H9 (cell line): ENCODE measurements around the gene MRTFA. TPM values are rescaled to one million over a fixed set of nuclear protein-coding genes. Genes with fewer than 3 reads are reported as not detected.
"Not testable (repeated sequence)": the region's sequence is repeated elsewhere in the genome, so short reads cannot be mapped to it uniquely, and the experiment has no call there.

Experiments used
- DNase-seq: peaks from one replicate; pipeline ENCODE4 v3.0.0-alpha.2; 2017
- H2AFZ ChIP-seq: one replicate; pipeline ENCODE4 v1.6.1; 2013; ENCODE audit warnings: mild to moderate bottlenecking, low read length, control low read depth, moderate library complexity
- H2AK5ac ChIP-seq: 2 replicates; pipeline ENCODE4 v1.6.1; 2013; ENCODE audit warnings: low read length, control low read depth, mixed read lengths; ENCODE audit not compliant: insufficient read length
- H2BK120ac ChIP-seq: one replicate; pipeline ENCODE4 v1.6.1; 2013; ENCODE audit warnings: low read depth, mild to moderate bottlenecking, low read length, control low read depth, inconsistent platforms; ENCODE audit not compliant: poor library complexity, severe bottlenecking
- H2BK12ac ChIP-seq: 2 replicates; pipeline ENCODE4 v1.6.1; 2013; ENCODE audit warnings: low read length, control low read depth, mixed read lengths, low read depth; ENCODE audit not compliant: insufficient read length
- H2BK15ac ChIP-seq: 2 replicates; pipeline ENCODE4 v1.6.1; 2013; ENCODE audit warnings: low read depth, low read length, control low read depth
- H2BK20ac ChIP-seq: one replicate; pipeline ENCODE4 v1.6.1; 2013; ENCODE audit warnings: low read depth, mild to moderate bottlenecking, low read length, control low read depth, inconsistent platforms; ENCODE audit not compliant: poor library complexity, severe bottlenecking
- H2BK5ac ChIP-seq: 2 replicates; pipeline ENCODE4 v1.6.1; 2013; ENCODE audit warnings: low read length, control low read depth, mixed read lengths; ENCODE audit not compliant: insufficient read length
- H3K14ac ChIP-seq: 2 replicates; pipeline ENCODE4 v1.6.1; 2013; ENCODE audit warnings: low read length, control low read depth; ENCODE audit not compliant: insufficient read depth
- H3K18ac ChIP-seq: 2 replicates; pipeline ENCODE4 v1.6.1; 2013; ENCODE audit warnings: low read depth, mild to moderate bottlenecking, mixed read lengths, low read length, control low read depth; ENCODE audit not compliant: insufficient read length
- H3K23ac ChIP-seq: 2 replicates; pipeline ENCODE4 v1.6.1; 2013; ENCODE audit warnings: low read length, control low read depth, mixed read lengths, low read depth; ENCODE audit not compliant: insufficient read length
- H3K23me2 ChIP-seq: 2 replicates; pipeline ENCODE4 v1.6.1; 2013; ENCODE audit warnings: low read depth, mild to moderate bottlenecking, mixed read lengths, low read length, control low read depth; ENCODE audit not compliant: insufficient read length, poor library complexity, severe bottlenecking
- H3K27ac ChIP-seq: 2 replicates; pipeline ENCODE4 v1.5.1; 2013; ENCODE audit warnings: low read length, control low read depth, mixed read lengths, low read depth; ENCODE audit not compliant: insufficient read length
- H3K27me3 ChIP-seq: 2 replicates; pipeline ENCODE4 v1.6.1; 2013; ENCODE audit warnings: low read length, control low read depth, inconsistent platforms; ENCODE audit not compliant: insufficient read depth
- H3K4ac ChIP-seq: 2 replicates; pipeline ENCODE4 v1.6.1; 2013; ENCODE audit warnings: low read depth, mild to moderate bottlenecking, control low read depth, inconsistent platforms, low read length, moderate library complexity
- H3K4me1 ChIP-seq: 2 replicates; pipeline ENCODE4 v1.6.1; 2013; ENCODE audit warnings: low read length, control low read depth, inconsistent platforms; ENCODE audit not compliant: insufficient read depth
- H3K4me2 ChIP-seq: 2 replicates; pipeline ENCODE4 v1.6.1; 2013; ENCODE audit warnings: low read length, control low read depth, mixed read lengths; ENCODE audit not compliant: insufficient read length, insufficient read depth
- H3K56ac ChIP-seq: 2 replicates; pipeline ENCODE4 v1.6.1; 2013; ENCODE audit warnings: low read depth, mild to moderate bottlenecking, mixed read lengths, low read length, control low read depth; ENCODE audit not compliant: insufficient read length
- H3K79me1 ChIP-seq: 2 replicates; pipeline ENCODE4 v1.6.1; 2013; ENCODE audit warnings: low read depth, mild to moderate bottlenecking, moderate library complexity, low read length, control low read depth, inconsistent platforms; ENCODE audit not compliant: insufficient read depth, poor library complexity, severe bottlenecking
- H3K79me2 ChIP-seq: 2 replicates; pipeline ENCODE4 v1.6.1; 2013; ENCODE audit warnings: low read length, control low read depth, inconsistent platforms; ENCODE audit not compliant: insufficient read depth
- H3K9ac ChIP-seq: 2 replicates; pipeline ENCODE4 v1.6.1; 2013; ENCODE audit warnings: low read length, control low read depth, mixed read lengths; ENCODE audit not compliant: insufficient read length; ENCODE audit errors: extremely low read depth
- H3K9me3 ChIP-seq: one replicate; pipeline ENCODE4 v1.6.1; 2013; ENCODE audit warnings: low read depth, low read length, inconsistent platforms; ENCODE audit not compliant: control insufficient read depth
- H3T11ph ChIP-seq: one replicate; pipeline ENCODE4 v1.6.1; 2013; ENCODE audit warnings: mild to moderate bottlenecking, low read length, control low read depth, inconsistent platforms
- H4K20me1 ChIP-seq: one replicate; pipeline ENCODE4 v1.6.1; 2013; ENCODE audit not compliant: control insufficient read depth, insufficient read length, insufficient read depth
- H4K5ac ChIP-seq: 2 replicates; pipeline ENCODE4 v1.6.1; 2013; ENCODE audit warnings: low read depth, mild to moderate bottlenecking, mixed read lengths, low read length, control low read depth; ENCODE audit not compliant: insufficient read length
- H4K8ac ChIP-seq: replicated peaks from 2 replicates; pipeline ENCODE4 v1.6.1; 2013; ENCODE audit warnings: low read length, control low read depth, mixed read lengths, low read depth; ENCODE audit not compliant: insufficient read length
- H4K91ac ChIP-seq: 2 replicates; pipeline ENCODE4 v1.6.1; 2013; ENCODE audit warnings: low read depth, mild to moderate bottlenecking, moderate library complexity, mixed read lengths, low read length, control low read depth; ENCODE audit not compliant: insufficient read length
- H3K27ac Mint-ChIP-seq, 3 experiments: 2 replicates in 2 of 3; 3 replicates in 1 of 3; pipeline ENCODE4 v1.8.0; 2020 to 2021; ENCODE audit warnings: mixed read lengths in 3 of 3, mild to moderate bottlenecking in 1 of 3, moderate library complexity in 1 of 3
- H3K27me3 Mint-ChIP-seq: 2 replicates; pipeline ENCODE4 v1.8.0; 2021; ENCODE audit warnings: low read depth, mild to moderate bottlenecking, moderate library complexity, mixed read lengths
- H3K36me3 Mint-ChIP-seq, 3 experiments: 2 replicates in 2 of 3; 3 replicates in 1 of 3; pipeline ENCODE4 v1.8.0; 2020 to 2021; ENCODE audit warnings: low read depth in 3 of 3, mixed read lengths in 3 of 3; ENCODE audit not compliant: insufficient read depth in 1 of 3
- H3K4me1 Mint-ChIP-seq, 2 experiments: 2 replicates each; pipeline ENCODE4 v1.8.0; 2020; ENCODE audit warnings: mixed read lengths in 2 of 2
- H3K4me3 Mint-ChIP-seq, 2 experiments: 2 replicates in 1 of 2; 3 replicates in 1 of 2; pipeline ENCODE4 v1.8.0; 2020 to 2021; ENCODE audit warnings: mild to moderate bottlenecking in 2 of 2, mixed read lengths in 2 of 2, moderate library complexity in 1 of 2
- H3K9me3 Mint-ChIP-seq, 2 experiments: 2 replicates in 1 of 2; 3 replicates in 1 of 2; pipeline ENCODE4 v1.8.0; 2020; ENCODE audit warnings: mild to moderate bottlenecking in 2 of 2, mixed read lengths in 2 of 2, moderate library complexity in 1 of 2
- CTCF ChIP-seq: fragments of 200-600 bp; sonication (generic); conservative IDR thresholded peaks from 3 replicates; pipeline ENCODE4 v1.8.0; 2021; ENCODE audit warnings: antibody characterized with exemption, mild to moderate bottlenecking
- WGBS: extraction: QIAGEN DNeasy Blood & Tissue Kit; methylation state at CpG from one replicate; pipeline ENCODE4 v1.1.7; 2013; ENCODE audit warnings: missing lambda C conversion rate, low lambda C conversion rate, mixed read lengths; ENCODE audit not compliant: insufficient read length; ENCODE audit errors: extremely low coverage; 5-methylcytosine and 5-hydroxymethylcytosine counted together
- total RNA-seq: library from RNA; stranded (reverse); gene quantifications from 2 replicates; pipeline ENCODE4 v1.2.1, GENCODE V29; 2021

The MRTFA gene
- total RNA-seq, 1 experiment from 2014 or later: 38.1 TPM

DNA sequence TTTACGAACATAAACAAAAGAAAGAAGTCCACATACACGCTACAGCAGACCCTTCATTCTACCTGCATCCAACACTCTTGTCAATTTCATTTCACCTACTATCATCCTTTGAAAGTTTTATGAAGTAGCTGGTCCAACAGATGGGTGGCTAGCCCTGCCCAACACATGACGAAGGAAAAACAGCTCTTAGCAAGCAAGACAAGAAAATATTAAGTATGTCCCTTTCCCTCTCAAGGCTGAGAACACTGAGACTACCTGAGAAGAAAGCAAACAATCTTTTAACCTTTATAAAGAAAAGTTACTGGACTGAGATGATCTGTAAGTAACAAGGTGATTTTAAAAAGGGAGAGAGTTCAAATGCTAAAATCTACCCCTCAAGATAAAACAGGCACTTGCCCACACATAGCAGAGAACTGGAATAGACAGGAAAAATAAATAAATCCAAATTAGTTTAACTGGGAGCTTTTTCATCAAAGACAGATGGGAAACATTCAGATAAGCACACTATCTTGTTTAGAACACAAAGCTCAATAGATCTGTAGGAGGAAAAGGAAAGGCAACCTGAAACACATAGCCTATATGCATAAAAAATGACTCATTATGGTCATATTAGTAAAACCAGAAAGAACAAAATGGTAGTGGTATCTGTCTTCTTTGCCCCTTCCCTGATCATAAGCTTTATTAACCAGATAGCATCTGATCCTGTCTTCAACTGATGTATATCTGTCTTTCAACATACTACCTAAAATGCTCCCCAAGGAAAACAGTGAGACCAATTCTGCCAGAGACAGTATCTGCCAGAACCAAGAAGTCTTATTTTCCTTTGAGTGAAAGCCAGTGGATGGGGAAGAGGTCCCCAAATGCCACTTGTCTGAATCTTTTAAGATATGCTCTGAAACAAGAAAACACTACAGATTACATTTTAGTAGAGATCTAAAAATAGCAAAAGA lies 104.3 kb downstream of the MRTFA start:
- DNase-seq: no peak
- Histone ChIP-seq H2BK20ac (no peak overlapping the region), H3K18ac (no peak overlapping the region), H3K23ac (no peak overlapping the region), H2AFZ (no peak overlapping the region), H4K5ac (no peak overlapping the region), H2BK5ac (no peak overlapping the region), H3K79me2 (no peaks in the 10 kb centered on the region), H4K91ac (no peak overlapping the region), H3T11ph (no peak overlapping the region), H3K14ac (no peak overlapping the region), H4K8ac (no peak overlapping the region), H3K27me3 (no peaks in the 10 kb centered on the region), H4K20me1 (no peaks in the 10 kb centered on the region), H3K27ac (no peak overlapping the region), H3K4me1 (peaks cover 3% of the 10 kb centered on the region; the same call in 1 of the 2 replicates), H3K9ac (no peak overlapping the region), H2AK5ac (no peak overlapping the region), H3K4me2 (no peak overlapping the region), H3K4ac (no peak overlapping the region), H2BK15ac (no peak overlapping the region), H3K79me1 (no peaks in the 10 kb centered on the region), H3K56ac (no peak overlapping the region), H2BK12ac (no peak overlapping the region), H3K23me2 (no peaks in the 10 kb centered on the region), H3K9me3 (no peaks in the 10 kb centered on the region), H2BK120ac (no peak overlapping the region)
- peaks cover 3 to 10% (median 8%) of the 10 kb centered on the region in 3 experiments for H3K36me3 Mint-ChIP-seq
- H3K4me1 Mint-ChIP-seq: peaks cover 25 to 35% of the 10 kb centered on the region in 2 experiments
- H3K4me3 Mint-ChIP-seq: no peak overlapping the region
- no peak for TF ChIP-seq CTCF
- WGBS: no CpG with 5 or more reads among the region's 3 CpGs
- H3K27ac Mint-ChIP-seq: peak overlapping the region in 2 of 3 experiments; percentile 1 to 77; a peak in 2 of 7 replicates
- H3K9me3 Mint-ChIP-seq: peaks cover 10 to 12% of the 10 kb centered on the region in 2 experiments; a peak in 4 of 5 replicates
- H3K27me3 Mint-ChIP-seq: no peaks in the 10 kb centered on the region

DNA sequence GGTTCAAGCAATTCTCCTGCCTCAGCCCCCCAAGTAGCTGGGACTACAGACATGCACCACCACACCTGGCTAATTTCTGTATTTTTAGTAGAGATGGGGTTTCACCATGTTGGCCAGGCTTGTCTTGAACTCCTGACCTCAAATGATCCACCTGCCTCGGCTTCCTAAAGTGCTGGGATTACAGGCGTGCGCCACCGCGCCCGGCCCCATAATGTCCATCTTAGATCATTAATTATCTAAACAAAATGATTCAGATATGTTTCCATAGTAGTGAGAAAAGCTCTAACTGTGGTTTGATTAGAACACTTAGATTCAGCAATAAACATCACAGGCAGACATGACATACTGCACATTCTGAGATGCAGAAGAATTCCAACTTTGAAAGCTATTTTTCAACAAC lies 106.1 kb downstream of the MRTFA start:
- not testable (repeated sequence) for H3K4me3 Mint-ChIP-seq, H4K91ac ChIP-seq, H3K23ac ChIP-seq, H2BK120ac ChIP-seq, H2BK12ac ChIP-seq, H3K27ac Mint-ChIP-seq, H3K4ac ChIP-seq, H3K23me2 ChIP-seq, H3K27me3 ChIP-seq, H3K79me1 ChIP-seq, H2AK5ac ChIP-seq, H4K20me1 ChIP-seq, H3K56ac ChIP-seq, H3K27me3 Mint-ChIP-seq, H2BK15ac ChIP-seq, H4K8ac ChIP-seq, H3K9me3 Mint-ChIP-seq, H2BK5ac ChIP-seq, H3K27ac ChIP-seq, H3K79me2 ChIP-seq, H4K5ac ChIP-seq, H3K9ac ChIP-seq, H3K4me2 ChIP-seq, H3T11ph ChIP-seq, H3K14ac ChIP-seq, H3K36me3 Mint-ChIP-seq, H3K4me1 ChIP-seq, H2AFZ ChIP-seq, H2BK20ac ChIP-seq, H3K18ac ChIP-seq, H3K9me3 ChIP-seq, DNase-seq
- WGBS: no CpG with 5 or more reads among the region's 6 CpGs
- peaks cover 25 to 32% of the 10 kb centered on the region in 2 experiments for H3K4me1 Mint-ChIP-seq
